Astrocyte (in vitro differentiated cells and primary cell): ENCODE data around the gene VSTM2B. TPM values are rescaled to one million over a fixed set of nuclear protein-coding genes. Genes with fewer than 3 reads are reported as not detected.

Experiments used
- DNase-seq: peaks from one replicate; pipeline ENCODE4 v3.0.0-alpha.2; 2010; ENCODE audit warnings: low read depth
- FAIRE-seq: peaks from 2 replicates; lab custom pipeline; 2011; peaks lifted over from hg19 to GRCh38; lab: Jason Lieb, UNC
- H2AFZ ChIP-seq: 2 replicates; pipeline ENCODE4 v1.6.0; 2012; ENCODE audit warnings: low read depth, low read length, inconsistent platforms
- H3K27ac ChIP-seq: 2 replicates; pipeline ENCODE4 v1.5.1; 2011; ENCODE audit warnings: low read depth, low read length, inconsistent platforms
- H3K27me3 ChIP-seq: 2 replicates; pipeline ENCODE4 v1.6.0; 2011; ENCODE audit warnings: low read length, inconsistent platforms; ENCODE audit not compliant: insufficient read depth
- H3K36me3 ChIP-seq: 2 replicates; pipeline ENCODE4 v1.5.1; 2011; ENCODE audit warnings: low read length, inconsistent platforms; ENCODE audit not compliant: insufficient read depth
- H3K4me1 ChIP-seq: 2 replicates; pipeline ENCODE4 v1.5.1; 2011; ENCODE audit warnings: low read length, inconsistent platforms; ENCODE audit not compliant: insufficient read depth
- H3K4me2 ChIP-seq: 2 replicates; pipeline ENCODE4 v1.6.0; 2012; ENCODE audit warnings: low read length, inconsistent platforms
- H3K4me3 ChIP-seq: 2 replicates; pipeline ENCODE4 v1.5.1; 2011; ENCODE audit warnings: low read depth, mild to moderate bottlenecking, low read length, inconsistent platforms; ENCODE audit not compliant: insufficient read depth
- H3K79me2 ChIP-seq: 2 replicates; pipeline ENCODE4 v1.6.0; 2012; ENCODE audit warnings: mild to moderate bottlenecking, low read length, inconsistent platforms; ENCODE audit not compliant: insufficient read depth
- H3K9ac ChIP-seq: 2 replicates; pipeline ENCODE4 v1.6.0; 2012; ENCODE audit warnings: mild to moderate bottlenecking, low read length, inconsistent platforms
- H3K9me3 ChIP-seq: 2 replicates; pipeline ENCODE4 v1.5.1; 2012; ENCODE audit warnings: low read depth, mild to moderate bottlenecking, low read length, inconsistent platforms; ENCODE audit not compliant: insufficient read depth
- H4K20me1 ChIP-seq: 2 replicates; pipeline ENCODE4 v1.6.0; 2012; ENCODE audit warnings: low read length, inconsistent platforms; ENCODE audit not compliant: insufficient read depth
- H3K27ac Mint-ChIP-seq: one replicate; pipeline ENCODE4 v1.8.0; 2021; ENCODE audit warnings: mild to moderate bottlenecking, mixed read lengths; ENCODE audit not compliant: unreplicated experiment
- H3K27me3 Mint-ChIP-seq: one replicate; pipeline ENCODE4 v1.8.0; 2021; ENCODE audit warnings: low read depth, mixed read lengths; ENCODE audit not compliant: unreplicated experiment
- H3K36me3 Mint-ChIP-seq: one replicate; pipeline ENCODE4 v1.8.0; 2021; ENCODE audit warnings: low read depth, mixed read lengths; ENCODE audit not compliant: unreplicated experiment
- H3K4me1 Mint-ChIP-seq: one replicate; pipeline ENCODE4 v1.8.0; 2021; ENCODE audit warnings: low read depth, mixed read lengths; ENCODE audit not compliant: unreplicated experiment
- H3K4me3 Mint-ChIP-seq: one replicate; pipeline ENCODE4 v1.8.0; 2021; ENCODE audit warnings: mild to moderate bottlenecking, moderate library complexity, mixed read lengths; ENCODE audit not compliant: unreplicated experiment
- H3K9me3 Mint-ChIP-seq: one replicate; pipeline ENCODE4 v1.8.0; 2021; ENCODE audit warnings: mild to moderate bottlenecking, mixed read lengths; ENCODE audit not compliant: unreplicated experiment
- EZH2 ChIP-seq: IDR thresholded peaks from 2 replicates; pipeline ENCODE4 v1.6.1; 2012; ENCODE audit warnings: mild to moderate bottlenecking, low read length, inconsistent platforms; ENCODE audit not compliant: insufficient read depth
- total RNA-seq: library from RNA; stranded (reverse); gene quantifications from 2 replicates; pipeline ENCODE4 v1.2.1, GENCODE V29; 2021
- TF ChIP-seq, protein P1 (sequence below): IDR thresholded peaks from 2 replicates; pipeline ENCODE4 v1.5.1; 2011; ENCODE audit warnings: low read depth, mild to moderate bottlenecking, inconsistent platforms, low read length, moderate library complexity; ENCODE audit not compliant: insufficient read depth

VSTM2B gene
- total RNA-seq, 1 donor from 2014 or later, result not detected

DNA sequence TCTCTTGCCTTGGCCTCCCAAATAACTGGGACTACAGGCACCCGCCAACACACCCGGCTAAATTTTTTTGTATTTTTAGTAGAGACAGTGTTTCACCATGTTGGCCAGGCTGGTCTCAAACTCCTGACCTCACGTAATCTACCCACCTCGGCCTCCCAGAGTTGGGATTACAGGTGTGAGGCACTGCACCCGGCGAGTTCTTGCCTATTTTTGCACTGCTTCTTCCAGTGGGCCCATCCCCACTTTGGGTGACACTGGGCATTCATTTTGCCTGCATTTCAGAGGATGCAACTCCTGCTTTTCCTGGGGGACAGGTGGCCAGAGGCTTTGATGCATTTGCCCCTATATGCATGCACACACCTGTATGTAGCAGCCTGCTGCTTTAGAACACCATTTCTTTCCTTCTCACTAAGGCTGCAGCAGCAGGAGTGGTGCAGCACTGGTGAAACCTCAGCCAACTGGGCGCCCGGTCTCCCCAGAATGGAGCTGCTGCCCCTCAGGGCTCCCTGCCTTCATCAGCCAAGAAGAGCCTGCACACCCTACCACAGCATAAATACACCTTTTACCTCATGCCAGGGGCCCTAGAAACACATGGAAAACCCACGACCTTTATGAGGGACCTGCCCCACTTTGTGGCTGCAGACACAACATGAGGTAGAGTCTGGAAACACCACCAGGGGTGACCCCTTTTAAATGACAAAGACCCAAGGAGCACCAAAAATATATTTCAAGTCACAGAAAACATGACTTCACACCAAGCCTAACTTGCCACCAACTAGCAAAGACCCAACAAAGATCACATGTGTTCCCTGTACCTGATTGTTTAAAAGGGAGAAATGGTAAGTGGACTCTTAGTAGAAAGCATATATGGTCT is 43.5 kb downstream of the VSTM2B start:
- no peak overlapping the region for H2AFZ ChIP-seq
- DNase-seq (no peak), FAIRE-seq (no peak)
- no peak overlapping the region for H3K27ac Mint-ChIP-seq
- H3K9me3 ChIP-seq, result no peaks in the 10 kb centered on the region
- no peaks in the 10 kb centered on the region for H3K27me3 ChIP-seq
- H3K4me3 ChIP-seq, result no peak overlapping the region
- no peak overlapping the region for H3K4me3 Mint-ChIP-seq
- no peak overlapping the region for H3K4me2 ChIP-seq
- H4K20me1 ChIP-seq, result no peaks in the 10 kb centered on the region
- H3K9me3 Mint-ChIP-seq, result peaks cover 1% of the 10 kb centered on the region
- H3K9ac ChIP-seq, result no peak overlapping the region
- H3K79me2 ChIP-seq, result no peaks in the 10 kb centered on the region
- H3K36me3 ChIP-seq, result no peaks in the 10 kb centered on the region
- H3K27me3 Mint-ChIP-seq, result peaks cover 55% of the 10 kb centered on the region
- H3K4me1 ChIP-seq, result no peaks in the 10 kb centered on the region
- no peaks in the 10 kb centered on the region for H3K4me1 Mint-ChIP-seq
- H3K27ac ChIP-seq, result no peak overlapping the region
- TF ChIP-seq, protein P1, sequence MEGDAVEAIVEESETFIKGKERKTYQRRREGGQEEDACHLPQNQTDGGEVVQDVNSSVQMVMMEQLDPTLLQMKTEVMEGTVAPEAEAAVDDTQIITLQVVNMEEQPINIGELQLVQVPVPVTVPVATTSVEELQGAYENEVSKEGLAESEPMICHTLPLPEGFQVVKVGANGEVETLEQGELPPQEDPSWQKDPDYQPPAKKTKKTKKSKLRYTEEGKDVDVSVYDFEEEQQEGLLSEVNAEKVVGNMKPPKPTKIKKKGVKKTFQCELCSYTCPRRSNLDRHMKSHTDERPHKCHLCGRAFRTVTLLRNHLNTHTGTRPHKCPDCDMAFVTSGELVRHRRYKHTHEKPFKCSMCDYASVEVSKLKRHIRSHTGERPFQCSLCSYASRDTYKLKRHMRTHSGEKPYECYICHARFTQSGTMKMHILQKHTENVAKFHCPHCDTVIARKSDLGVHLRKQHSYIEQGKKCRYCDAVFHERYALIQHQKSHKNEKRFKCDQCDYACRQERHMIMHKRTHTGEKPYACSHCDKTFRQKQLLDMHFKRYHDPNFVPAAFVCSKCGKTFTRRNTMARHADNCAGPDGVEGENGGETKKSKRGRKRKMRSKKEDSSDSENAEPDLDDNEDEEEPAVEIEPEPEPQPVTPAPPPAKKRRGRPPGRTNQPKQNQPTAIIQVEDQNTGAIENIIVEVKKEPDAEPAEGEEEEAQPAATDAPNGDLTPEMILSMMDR, result no peak
- TF ChIP-seq EZH2, result no peak
- no peaks in the 10 kb centered on the region for H3K36me3 Mint-ChIP-seq

GRCh38 chr19:29571181-29571580 is 45.4 kb downstream of the VSTM2B start:
- Histone ChIP-seq H3K27ac (no peak overlapping the region), H2AFZ (no peak overlapping the region), H3K79me2 (no peaks in the 10 kb centered on the region), H3K4me1 (no peaks in the 10 kb centered on the region), H3K27me3 (peaks cover 2% of the 10 kb centered on the region), H4K20me1 (no peaks in the 10 kb centered on the region), H3K36me3 (no peaks in the 10 kb centered on the region), H3K4me2 (no peak overlapping the region), H3K9me3 (no peaks in the 10 kb centered on the region), H3K4me3 (no peak overlapping the region), H3K9ac (no peak overlapping the region)
- no peaks in the 10 kb centered on the region for H3K36me3 Mint-ChIP-seq
- DNase-seq, result no peak
- H3K4me1 Mint-ChIP-seq, result peaks cover 4% of the 10 kb centered on the region
- no peak for TF ChIP-seq EZH2
- TF ChIP-seq, protein P1, result no peak
- no peak overlapping the region for H3K27ac Mint-ChIP-seq
- H3K9me3 Mint-ChIP-seq, result peaks cover 1% of the 10 kb centered on the region
- no peak overlapping the region for H3K4me3 Mint-ChIP-seq
- no peak for FAIRE-seq
- peaks cover 59% of the 10 kb centered on the region for H3K27me3 Mint-ChIP-seq

DNA sequence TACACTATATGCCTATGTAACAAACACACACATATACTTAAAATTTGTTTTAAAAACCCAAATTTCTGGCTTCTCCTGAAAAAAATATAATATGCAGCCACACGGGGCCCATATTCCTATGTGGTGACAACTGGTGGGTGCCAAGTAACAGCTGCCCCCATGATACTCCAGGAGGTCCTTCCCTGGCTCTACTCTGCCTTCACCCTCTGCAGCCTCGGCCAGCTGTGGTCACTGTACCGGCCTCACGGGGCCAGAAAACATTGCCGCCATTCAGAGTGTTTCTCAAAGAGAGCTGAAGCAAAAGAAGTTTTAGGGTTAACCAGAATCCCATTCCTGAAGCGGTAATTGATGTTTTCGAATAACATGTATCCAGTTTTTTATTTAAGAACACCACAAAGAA is 47.7 kb downstream of the VSTM2B start:
- Mint-ChIP-seq H3K4me3 (no peak overlapping the region), H3K27ac (no peak overlapping the region), H3K9me3 (peaks cover 1% of the 10 kb centered on the region), H3K36me3 (no peaks in the 10 kb centered on the region), H3K4me1 (peaks cover 15% of the 10 kb centered on the region), H3K27me3 (peaks cover 62% of the 10 kb centered on the region)
- DNase-seq (no peak), FAIRE-seq (no peak)
- Histone ChIP-seq H4K20me1 (no peaks in the 10 kb centered on the region), H3K4me2 (no peak overlapping the region), H3K4me1 (no peaks in the 10 kb centered on the region), H2AFZ (no peak overlapping the region), H3K4me3 (no peak overlapping the region), H3K27me3 (peaks cover 2% of the 10 kb centered on the region), H3K79me2 (no peaks in the 10 kb centered on the region), H3K9me3 (no peaks in the 10 kb centered on the region), H3K27ac (no peak overlapping the region), H3K9ac (no peak overlapping the region), H3K36me3 (no peaks in the 10 kb centered on the region)
- TF ChIP-seq, protein P1, result no peak
- no peak for TF ChIP-seq EZH2
